HL-60 (cell line): ENCODE results near the gene SLC25A14.
A peak's percentile ranks its signal among the peaks of the same experiment; 100 is the strongest.

Experiments
- POLR2AphosphoS5 ChIP-seq: IDR thresholded peaks from 2 replicates; pipeline ENCODE4 v1.6.1; 2012; ENCODE audit warnings: low read depth
- TF ChIP-seq, protein P1 (sequence below): IDR thresholded peaks from one replicate; pipeline ENCODE4 v1.5.1; 2011; ENCODE audit warnings: low read length, control low read depth, inconsistent platforms; ENCODE audit not compliant: insufficient read depth
- TF ChIP-seq, protein P2 (sequence below): IDR thresholded peaks from 2 replicates; pipeline ENCODE4 v1.6.1; 2012; ENCODE audit warnings: low read depth; ENCODE audit not compliant: insufficient replicate concordance

DNA sequence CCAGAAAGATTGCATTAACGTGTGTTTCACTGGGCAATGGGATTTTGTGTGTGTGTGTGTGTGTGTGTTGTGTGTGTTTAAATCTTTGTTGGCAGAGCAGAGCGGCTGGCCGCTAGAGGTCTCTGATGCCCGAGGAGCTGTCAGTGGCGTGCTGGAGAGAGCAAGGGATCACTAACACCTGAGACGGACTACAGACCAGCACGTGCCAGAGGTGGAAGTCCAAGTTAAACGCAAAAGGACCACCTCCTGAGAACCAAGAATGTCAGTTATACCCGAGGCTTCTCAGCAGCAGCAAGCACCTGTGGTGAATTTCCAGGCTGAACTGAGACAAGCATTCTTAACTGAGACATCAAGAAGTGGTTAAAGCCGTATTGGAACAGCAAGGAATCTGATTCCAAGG is 9.0 kb upstream of the SLC25A14 start:
- TF ChIP-seq, protein P1, sequence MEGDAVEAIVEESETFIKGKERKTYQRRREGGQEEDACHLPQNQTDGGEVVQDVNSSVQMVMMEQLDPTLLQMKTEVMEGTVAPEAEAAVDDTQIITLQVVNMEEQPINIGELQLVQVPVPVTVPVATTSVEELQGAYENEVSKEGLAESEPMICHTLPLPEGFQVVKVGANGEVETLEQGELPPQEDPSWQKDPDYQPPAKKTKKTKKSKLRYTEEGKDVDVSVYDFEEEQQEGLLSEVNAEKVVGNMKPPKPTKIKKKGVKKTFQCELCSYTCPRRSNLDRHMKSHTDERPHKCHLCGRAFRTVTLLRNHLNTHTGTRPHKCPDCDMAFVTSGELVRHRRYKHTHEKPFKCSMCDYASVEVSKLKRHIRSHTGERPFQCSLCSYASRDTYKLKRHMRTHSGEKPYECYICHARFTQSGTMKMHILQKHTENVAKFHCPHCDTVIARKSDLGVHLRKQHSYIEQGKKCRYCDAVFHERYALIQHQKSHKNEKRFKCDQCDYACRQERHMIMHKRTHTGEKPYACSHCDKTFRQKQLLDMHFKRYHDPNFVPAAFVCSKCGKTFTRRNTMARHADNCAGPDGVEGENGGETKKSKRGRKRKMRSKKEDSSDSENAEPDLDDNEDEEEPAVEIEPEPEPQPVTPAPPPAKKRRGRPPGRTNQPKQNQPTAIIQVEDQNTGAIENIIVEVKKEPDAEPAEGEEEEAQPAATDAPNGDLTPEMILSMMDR = peak; percentile 15
- TF ChIP-seq POLR2AphosphoS5 = no peak
- TF ChIP-seq, protein P2, sequence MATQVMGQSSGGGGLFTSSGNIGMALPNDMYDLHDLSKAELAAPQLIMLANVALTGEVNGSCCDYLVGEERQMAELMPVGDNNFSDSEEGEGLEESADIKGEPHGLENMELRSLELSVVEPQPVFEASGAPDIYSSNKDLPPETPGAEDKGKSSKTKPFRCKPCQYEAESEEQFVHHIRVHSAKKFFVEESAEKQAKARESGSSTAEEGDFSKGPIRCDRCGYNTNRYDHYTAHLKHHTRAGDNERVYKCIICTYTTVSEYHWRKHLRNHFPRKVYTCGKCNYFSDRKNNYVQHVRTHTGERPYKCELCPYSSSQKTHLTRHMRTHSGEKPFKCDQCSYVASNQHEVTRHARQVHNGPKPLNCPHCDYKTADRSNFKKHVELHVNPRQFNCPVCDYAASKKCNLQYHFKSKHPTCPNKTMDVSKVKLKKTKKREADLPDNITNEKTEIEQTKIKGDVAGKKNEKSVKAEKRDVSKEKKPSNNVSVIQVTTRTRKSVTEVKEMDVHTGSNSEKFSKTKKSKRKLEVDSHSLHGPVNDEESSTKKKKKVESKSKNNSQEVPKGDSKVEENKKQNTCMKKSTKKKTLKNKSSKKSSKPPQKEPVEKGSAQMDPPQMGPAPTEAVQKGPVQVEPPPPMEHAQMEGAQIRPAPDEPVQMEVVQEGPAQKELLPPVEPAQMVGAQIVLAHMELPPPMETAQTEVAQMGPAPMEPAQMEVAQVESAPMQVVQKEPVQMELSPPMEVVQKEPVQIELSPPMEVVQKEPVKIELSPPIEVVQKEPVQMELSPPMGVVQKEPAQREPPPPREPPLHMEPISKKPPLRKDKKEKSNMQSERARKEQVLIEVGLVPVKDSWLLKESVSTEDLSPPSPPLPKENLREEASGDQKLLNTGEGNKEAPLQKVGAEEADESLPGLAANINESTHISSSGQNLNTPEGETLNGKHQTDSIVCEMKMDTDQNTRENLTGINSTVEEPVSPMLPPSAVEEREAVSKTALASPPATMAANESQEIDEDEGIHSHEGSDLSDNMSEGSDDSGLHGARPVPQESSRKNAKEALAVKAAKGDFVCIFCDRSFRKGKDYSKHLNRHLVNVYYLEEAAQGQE = no peak
